HepG2 (cell line): ENCODE data around the gene SSNA1. TPM values are rescaled to one million over a fixed set of nuclear protein-coding genes. Genes with fewer than 3 reads are reported as not detected.

Source experiments
- AGO2 ChIP-seq: fragments of 200-400 bp; formaldehyde crosslinking; optimal IDR thresholded peaks from 2 replicates; pipeline ENCODE3; 2017; ENCODE audit warnings: mild to moderate bottlenecking, low read depth, low read length, moderate library complexity
- CEBPG ChIP-seq: IDR thresholded peaks from 2 replicates; pipeline ENCODE4 v1.6.1; 2016
- HDAC1 ChIP-seq: sonication (generic); formaldehyde crosslinking; IDR thresholded peaks from 2 replicates; pipeline ENCODE4 v1.5.1; 2020; ENCODE audit warnings: mild to moderate bottlenecking, missing genetic modification reagents
- IKZF4 ChIP-seq: sonication (generic); formaldehyde crosslinking; IDR thresholded peaks from 2 replicates; pipeline ENCODE4 v1.5.1; 2020; ENCODE audit warnings: borderline replicate concordance, mild to moderate bottlenecking, low read depth, missing genetic modification reagents; ENCODE audit errors: not compliant biosample characterization
- KLF12 ChIP-seq: sonication (generic); formaldehyde crosslinking; IDR thresholded peaks from 2 replicates; pipeline ENCODE4 v1.4.0; 2020; ENCODE audit warnings: missing genetic modification reagents, borderline replicate concordance
- LCORL ChIP-seq, 2 experiments: fragments of 450-650 bp in 1 of 2; sonication (generic) in 1 of 2; formaldehyde crosslinking in 1 of 2; IDR thresholded peaks; 2 replicates each; pipeline versions ENCODE4 v1.5.0 to v1.6.1; 2017 to 2020; ENCODE audit warnings: antibody characterized with exemption in 1 of 2, missing genetic modification reagents in 1 of 2
- NFIB ChIP-seq: sonication (generic); formaldehyde crosslinking; IDR thresholded peaks from 2 replicates; pipeline ENCODE4 v1.9.0; 2021; ENCODE audit warnings: missing genetic modification reagents, mild to moderate bottlenecking, borderline replicate concordance
- SOX5 ChIP-seq: IDR thresholded peaks from 2 replicates; pipeline ENCODE4 v1.6.1; 2016; ENCODE audit warnings: borderline replicate concordance
- TBX2 ChIP-seq: sonication (generic); formaldehyde crosslinking; IDR thresholded peaks from 2 replicates; pipeline ENCODE4 v1.5.0; 2020; ENCODE audit warnings: missing genetic modification reagents, mild to moderate bottlenecking, borderline replicate concordance
- ZBTB7A ChIP-seq: sonication (generic); formaldehyde crosslinking; IDR thresholded peaks from 2 replicates; pipeline ENCODE4 v1.8.0; 2022; ENCODE audit warnings: mild to moderate bottlenecking, missing genetic modification reagents
- ZFYVE20 ChIP-seq: sonication (generic); formaldehyde crosslinking; IDR thresholded peaks from 2 replicates; pipeline ENCODE4 v1.8.0; 2023; ENCODE audit warnings: low read depth, mild to moderate bottlenecking, moderate library complexity, missing genetic modification reagents, borderline replicate concordance
- ZNF17 ChIP-seq: sonication (generic); formaldehyde crosslinking; IDR thresholded peaks from 2 replicates; pipeline ENCODE4 v1.5.0; 2020; ENCODE audit warnings: mild to moderate bottlenecking, missing genetic modification reagents
- ZNF382 ChIP-seq: sonication (generic); formaldehyde crosslinking; IDR thresholded peaks from 2 replicates; pipeline ENCODE4 v1.5.0; 2020; ENCODE audit warnings: missing genetic modification reagents, mild to moderate bottlenecking, borderline replicate concordance
- ZNF572 ChIP-seq: sonication (generic); formaldehyde crosslinking; IDR thresholded peaks from 2 replicates; pipeline ENCODE4 v1.5.1; 2020; ENCODE audit warnings: mild to moderate bottlenecking, missing genetic modification reagents
- ZNF777 ChIP-seq: sonication (generic); formaldehyde crosslinking; IDR thresholded peaks from 2 replicates; pipeline ENCODE4 v1.4.0; 2020; ENCODE audit warnings: missing genetic modification reagents
- polyA plus RNA-seq, 8 experiments: library from polyadenylated mRNA; depleted of rRNA in 3 of 8; stranded (reverse) in 7 of 8; unstranded in 1 of 8; fragments of >200 nt; fragmentation: Illumina TruSeq in 4 of 8; extraction: Trizol in 4 of 8; gene quantifications; 2 replicates each; pipeline versions ENCODE4 v1.2.1 to v1.2.3, GENCODE V29; 2011 to 2016; ENCODE audit warnings: low read depth in 4 of 8, missing spikeins in 1 of 8, mixed read lengths in 1 of 8; ENCODE audit not compliant: insufficient read depth in 1 of 8
- total RNA-seq, 5 experiments: library from RNA; depleted of rRNA; stranded (reverse); fragments of >200 nt; fragmentation: Illumina TruSeq; extraction: Trizol; gene quantifications; 2 replicates each; pipeline ENCODE4 v1.2.3, GENCODE V29; 2016; ENCODE audit warnings: low read depth in 1 of 5
- TF ChIP-seq, protein P1 (sequence below): sonication (generic); formaldehyde crosslinking; IDR thresholded peaks from 2 replicates; pipeline ENCODE4 v1.4.0; 2020; ENCODE audit warnings: low read depth, mild to moderate bottlenecking, missing genetic modification reagents
- TF ChIP-seq, protein P2 (sequence below): fragments of 450-650 bp; IDR thresholded peaks from 2 replicates; pipeline ENCODE4 v1.6.1; 2017
- TF ChIP-seq, protein P3 (sequence below): IDR thresholded peaks from 2 replicates; pipeline ENCODE4 v1.6.1; 2012; ENCODE audit warnings: low read length, improper control_type of control experiment
- TF ChIP-seq, protein P4 (sequence below): IDR thresholded peaks from 2 replicates; pipeline ENCODE4 v1.6.1; 2016; ENCODE audit warnings: missing compliant biosample characterization, missing genetic modification reagents, borderline replicate concordance
- TF ChIP-seq, protein P5 (sequence below): sonication (generic); formaldehyde crosslinking; IDR thresholded peaks from 2 replicates; pipeline ENCODE4 v1.8.1; 2023; ENCODE audit warnings: missing genetic modification reagents, mild to moderate bottlenecking, borderline replicate concordance

The SSNA1 gene
- total and polyA plus RNA-seq, 2 of the 13 experiments (the other 11 are each of a cell fraction or from before 2014, with no cell fraction given), result 35.9 to 49.4 TPM

DNA sequence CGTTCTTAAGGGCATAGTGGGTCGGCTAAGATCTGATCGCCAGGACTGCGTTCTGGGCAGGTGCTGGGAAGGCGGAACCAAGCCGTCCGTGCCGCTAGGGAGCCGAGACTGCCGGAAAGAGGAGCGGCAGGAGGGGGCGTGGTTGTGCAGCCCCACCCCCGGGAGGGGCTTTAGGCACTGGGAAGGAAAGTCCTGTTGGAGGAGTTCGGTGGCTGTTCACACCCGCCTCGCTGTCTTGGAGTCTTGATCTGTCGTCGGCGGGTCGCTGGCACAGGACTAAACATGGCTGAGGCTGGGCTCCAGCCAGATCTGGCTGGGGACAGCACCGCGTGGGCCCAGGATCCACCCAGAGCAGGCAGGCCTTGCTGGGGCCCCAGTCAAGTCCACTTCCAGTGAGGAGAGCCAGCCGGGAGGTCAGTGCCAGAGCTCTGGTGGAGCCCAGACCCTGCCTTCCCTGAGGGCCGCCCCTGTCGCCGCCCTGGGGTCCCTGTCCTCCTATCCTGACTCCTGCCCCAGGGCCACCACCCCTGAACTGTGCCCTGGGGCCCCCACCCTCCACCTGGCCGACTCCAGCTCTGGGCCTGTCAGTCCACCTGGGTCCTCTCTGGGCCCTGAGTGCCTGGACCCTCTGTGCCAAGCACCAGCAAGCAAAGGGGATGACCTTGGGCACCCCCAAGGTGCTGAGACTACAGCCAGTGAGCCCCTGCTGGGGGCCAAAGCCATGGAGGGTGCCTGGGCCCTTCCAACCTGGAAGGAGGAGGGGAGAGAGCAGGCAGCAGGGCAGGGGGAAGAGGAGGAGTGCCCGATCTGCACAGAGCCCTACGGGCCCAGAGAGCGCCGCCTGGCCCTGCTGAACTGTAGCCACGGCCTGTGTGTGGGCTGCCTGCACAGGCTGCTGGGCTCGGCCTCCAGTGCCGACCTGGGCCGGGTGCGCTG is 29.1 kb downstream of the SSNA1 start (continued):
- TF ChIP-seq, protein P1, sequence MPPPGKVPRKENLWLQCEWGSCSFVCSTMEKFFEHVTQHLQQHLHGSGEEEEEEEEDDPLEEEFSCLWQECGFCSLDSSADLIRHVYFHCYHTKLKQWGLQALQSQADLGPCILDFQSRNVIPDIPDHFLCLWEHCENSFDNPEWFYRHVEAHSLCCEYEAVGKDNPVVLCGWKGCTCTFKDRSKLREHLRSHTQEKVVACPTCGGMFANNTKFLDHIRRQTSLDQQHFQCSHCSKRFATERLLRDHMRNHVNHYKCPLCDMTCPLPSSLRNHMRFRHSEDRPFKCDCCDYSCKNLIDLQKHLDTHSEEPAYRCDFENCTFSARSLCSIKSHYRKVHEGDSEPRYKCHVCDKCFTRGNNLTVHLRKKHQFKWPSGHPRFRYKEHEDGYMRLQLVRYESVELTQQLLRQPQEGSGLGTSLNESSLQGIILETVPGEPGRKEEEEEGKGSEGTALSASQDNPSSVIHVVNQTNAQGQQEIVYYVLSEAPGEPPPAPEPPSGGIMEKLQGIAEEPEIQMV, result 0 out of 2 replicates have a peak, but pooled peaks have one; percentile 23
- TF ChIP-seq SOX5 (CRISPR knock-in tag) (peak; percentile 34; the same call in 1 of the 2 replicates), TBX2 (CRISPR knock-in tag) (0 out of 2 replicates have a peak, but pooled peaks have one; percentile 45), HDAC1 (peak; percentile 12; the same call in 1 of the 2 replicates), ZNF382 (no peak), AGO2 (peak; percentile 87), KLF12 (peak; percentile 86), IKZF4 (CRISPR knock-in tag) (peak; percentile 57), NFIB (CRISPR knock-in tag) (no peak), ZNF17 (CRISPR knock-in tag) (no peak), ZNF572 (CRISPR knock-in tag) (peak; percentile 51; the same call in 1 of the 2 replicates), ZFYVE20 (peak; percentile 38; the same call in 1 of the 2 replicates), ZNF777 (no peak; the same call in none of the 2 replicates), LCORL (IDR thresholded peaks at IDR 0.05) (no peak), LCORL (CRISPR knock-in tag; IDR thresholded peaks at IDR 0.05) (peak; percentile 69), CEBPG (no peak), ZBTB7A (CRISPR knock-in tag) (peak; percentile 37; the same call in 1 of the 2 replicates)
- TF ChIP-seq, protein P2, sequence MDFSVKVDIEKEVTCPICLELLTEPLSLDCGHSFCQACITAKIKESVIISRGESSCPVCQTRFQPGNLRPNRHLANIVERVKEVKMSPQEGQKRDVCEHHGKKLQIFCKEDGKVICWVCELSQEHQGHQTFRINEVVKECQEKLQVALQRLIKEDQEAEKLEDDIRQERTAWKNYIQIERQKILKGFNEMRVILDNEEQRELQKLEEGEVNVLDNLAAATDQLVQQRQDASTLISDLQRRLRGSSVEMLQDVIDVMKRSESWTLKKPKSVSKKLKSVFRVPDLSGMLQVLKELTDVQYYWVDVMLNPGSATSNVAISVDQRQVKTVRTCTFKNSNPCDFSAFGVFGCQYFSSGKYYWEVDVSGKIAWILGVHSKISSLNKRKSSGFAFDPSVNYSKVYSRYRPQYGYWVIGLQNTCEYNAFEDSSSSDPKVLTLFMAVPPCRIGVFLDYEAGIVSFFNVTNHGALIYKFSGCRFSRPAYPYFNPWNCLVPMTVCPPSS, result no peak
- TF ChIP-seq, protein P3, sequence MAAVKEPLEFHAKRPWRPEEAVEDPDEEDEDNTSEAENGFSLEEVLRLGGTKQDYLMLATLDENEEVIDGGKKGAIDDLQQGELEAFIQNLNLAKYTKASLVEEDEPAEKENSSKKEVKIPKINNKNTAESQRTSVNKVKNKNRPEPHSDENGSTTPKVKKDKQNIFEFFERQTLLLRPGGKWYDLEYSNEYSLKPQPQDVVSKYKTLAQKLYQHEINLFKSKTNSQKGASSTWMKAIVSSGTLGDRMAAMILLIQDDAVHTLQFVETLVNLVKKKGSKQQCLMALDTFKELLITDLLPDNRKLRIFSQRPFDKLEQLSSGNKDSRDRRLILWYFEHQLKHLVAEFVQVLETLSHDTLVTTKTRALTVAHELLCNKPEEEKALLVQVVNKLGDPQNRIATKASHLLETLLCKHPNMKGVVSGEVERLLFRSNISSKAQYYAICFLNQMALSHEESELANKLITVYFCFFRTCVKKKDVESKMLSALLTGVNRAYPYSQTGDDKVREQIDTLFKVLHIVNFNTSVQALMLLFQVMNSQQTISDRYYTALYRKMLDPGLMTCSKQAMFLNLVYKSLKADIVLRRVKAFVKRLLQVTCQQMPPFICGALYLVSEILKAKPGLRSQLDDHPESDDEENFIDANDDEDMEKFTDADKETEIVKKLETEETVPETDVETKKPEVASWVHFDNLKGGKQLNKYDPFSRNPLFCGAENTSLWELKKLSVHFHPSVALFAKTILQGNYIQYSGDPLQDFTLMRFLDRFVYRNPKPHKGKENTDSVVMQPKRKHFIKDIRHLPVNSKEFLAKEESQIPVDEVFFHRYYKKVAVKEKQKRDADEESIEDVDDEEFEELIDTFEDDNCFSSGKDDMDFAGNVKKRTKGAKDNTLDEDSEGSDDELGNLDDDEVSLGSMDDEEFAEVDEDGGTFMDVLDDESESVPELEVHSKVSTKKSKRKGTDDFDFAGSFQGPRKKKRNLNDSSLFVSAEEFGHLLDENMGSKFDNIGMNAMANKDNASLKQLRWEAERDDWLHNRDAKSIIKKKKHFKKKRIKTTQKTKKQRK, result no peak
- TF ChIP-seq, protein P4, sequence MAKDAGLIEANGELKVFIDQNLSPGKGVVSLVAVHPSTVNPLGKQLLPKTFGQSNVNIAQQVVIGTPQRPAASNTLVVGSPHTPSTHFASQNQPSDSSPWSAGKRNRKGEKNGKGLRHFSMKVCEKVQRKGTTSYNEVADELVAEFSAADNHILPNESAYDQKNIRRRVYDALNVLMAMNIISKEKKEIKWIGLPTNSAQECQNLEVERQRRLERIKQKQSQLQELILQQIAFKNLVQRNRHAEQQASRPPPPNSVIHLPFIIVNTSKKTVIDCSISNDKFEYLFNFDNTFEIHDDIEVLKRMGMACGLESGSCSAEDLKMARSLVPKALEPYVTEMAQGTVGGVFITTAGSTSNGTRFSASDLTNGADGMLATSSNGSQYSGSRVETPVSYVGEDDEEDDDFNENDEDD (CRISPR knock-in tag), result peak; percentile 40; the same call in 1 of the 2 replicates
- TF ChIP-seq, protein P5, sequence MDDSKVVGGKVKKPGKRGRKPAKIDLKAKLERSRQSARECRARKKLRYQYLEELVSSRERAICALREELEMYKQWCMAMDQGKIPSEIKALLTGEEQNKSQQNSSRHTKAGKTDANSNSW, result peak; percentile 63; the same call in 1 of the 2 replicates
